RWPE2 (cell line): ENCODE results near the gene FBLN5.

Experiments
- ATAC-seq: fragments of 200-7000 bp; cut with Tn5 transposase; 3 replicates; pipeline ENCODE4 v1.9.1; 2021; ENCODE audit warnings: low read depth
- DNase-seq: peaks from one replicate; pipeline ENCODE4 v3.0.0-alpha.2; 2020; ENCODE audit warnings: low spot score
- H3K27ac ChIP-seq: fragments of 450-650 bp; 2 replicates; pipeline ENCODE4 v1.5.1; 2017; ENCODE audit warnings: mild to moderate bottlenecking; ENCODE audit not compliant: poor library complexity, severe bottlenecking
- H3K27me3 ChIP-seq: fragments of 250-450 bp; sonication (Bioruptor Pico); 2 replicates; pipeline ENCODE4 v1.5.1; 2021; ENCODE audit warnings: mild to moderate bottlenecking, moderate library complexity; ENCODE audit not compliant: insufficient read depth, poor library complexity, severe bottlenecking
- H3K36me3 ChIP-seq: fragments of 250-450 bp; sonication (Bioruptor Pico); 2 replicates; pipeline ENCODE4 v1.5.1; 2020; ENCODE audit warnings: low read depth, mild to moderate bottlenecking, moderate library complexity
- H3K4me1 ChIP-seq: fragments of 250-450 bp; sonication (Bioruptor Pico); 2 replicates; pipeline ENCODE4 v1.5.1; 2021; ENCODE audit warnings: mild to moderate bottlenecking, moderate library complexity; ENCODE audit not compliant: insufficient read depth, poor library complexity, severe bottlenecking
- H3K4me3 ChIP-seq: fragments of 250-450 bp; sonication (Bioruptor Pico); 2 replicates; pipeline ENCODE4 v1.5.1; 2021; ENCODE audit warnings: mild to moderate bottlenecking, moderate library complexity; ENCODE audit not compliant: severe bottlenecking
- H3K9me3 ChIP-seq: fragments of 250-450 bp; sonication (Bioruptor Pico); 2 replicates; pipeline ENCODE4 v1.5.1; 2021; ENCODE audit warnings: mild to moderate bottlenecking, moderate library complexity; ENCODE audit not compliant: severe bottlenecking
- TF ChIP-seq, protein P1 (sequence below): fragments of 450-650 bp; IDR thresholded peaks from one replicate; pipeline ENCODE4 v1.5.1; 2017; ENCODE audit warnings: mild to moderate bottlenecking, moderate library complexity; ENCODE audit not compliant: poor library complexity, severe bottlenecking

FBLN5 gene

DNA sequence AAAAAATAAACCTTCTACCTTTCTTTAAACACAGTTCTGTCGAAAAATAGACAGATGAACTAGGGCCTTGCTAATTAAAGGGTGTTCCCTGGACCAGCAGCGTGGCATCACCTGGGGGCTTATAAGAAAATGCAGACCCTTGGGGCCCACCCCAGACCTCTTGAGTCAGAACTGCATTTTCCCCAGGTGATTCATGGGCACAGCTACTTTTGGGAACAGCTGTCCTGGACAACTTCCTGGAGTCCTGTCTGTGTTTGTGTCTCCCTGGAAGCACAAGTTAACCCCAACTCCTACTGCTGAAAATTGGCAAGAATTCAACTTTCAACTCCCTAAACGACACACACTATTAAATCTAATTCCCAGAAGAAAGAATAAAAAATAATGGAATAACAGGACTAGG, 17.8 kb downstream of the FBLN5 start:
- peak; percentile 23; the same call in 1 of the 3 replicates for ATAC-seq
- Histone ChIP-seq H3K27me3 (no peaks in the 10 kb centered on the region), H3K27ac (peak overlapping the region; percentile 47), H3K36me3 (no peaks in the 10 kb centered on the region), H3K4me3 (no peak overlapping the region), H3K4me1 (peaks cover 19% of the 10 kb centered on the region), H3K9me3 (no peaks in the 10 kb centered on the region)
- no peak for DNase-seq
- TF ChIP-seq, protein P1, sequence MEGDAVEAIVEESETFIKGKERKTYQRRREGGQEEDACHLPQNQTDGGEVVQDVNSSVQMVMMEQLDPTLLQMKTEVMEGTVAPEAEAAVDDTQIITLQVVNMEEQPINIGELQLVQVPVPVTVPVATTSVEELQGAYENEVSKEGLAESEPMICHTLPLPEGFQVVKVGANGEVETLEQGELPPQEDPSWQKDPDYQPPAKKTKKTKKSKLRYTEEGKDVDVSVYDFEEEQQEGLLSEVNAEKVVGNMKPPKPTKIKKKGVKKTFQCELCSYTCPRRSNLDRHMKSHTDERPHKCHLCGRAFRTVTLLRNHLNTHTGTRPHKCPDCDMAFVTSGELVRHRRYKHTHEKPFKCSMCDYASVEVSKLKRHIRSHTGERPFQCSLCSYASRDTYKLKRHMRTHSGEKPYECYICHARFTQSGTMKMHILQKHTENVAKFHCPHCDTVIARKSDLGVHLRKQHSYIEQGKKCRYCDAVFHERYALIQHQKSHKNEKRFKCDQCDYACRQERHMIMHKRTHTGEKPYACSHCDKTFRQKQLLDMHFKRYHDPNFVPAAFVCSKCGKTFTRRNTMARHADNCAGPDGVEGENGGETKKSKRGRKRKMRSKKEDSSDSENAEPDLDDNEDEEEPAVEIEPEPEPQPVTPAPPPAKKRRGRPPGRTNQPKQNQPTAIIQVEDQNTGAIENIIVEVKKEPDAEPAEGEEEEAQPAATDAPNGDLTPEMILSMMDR: no peak

DNA sequence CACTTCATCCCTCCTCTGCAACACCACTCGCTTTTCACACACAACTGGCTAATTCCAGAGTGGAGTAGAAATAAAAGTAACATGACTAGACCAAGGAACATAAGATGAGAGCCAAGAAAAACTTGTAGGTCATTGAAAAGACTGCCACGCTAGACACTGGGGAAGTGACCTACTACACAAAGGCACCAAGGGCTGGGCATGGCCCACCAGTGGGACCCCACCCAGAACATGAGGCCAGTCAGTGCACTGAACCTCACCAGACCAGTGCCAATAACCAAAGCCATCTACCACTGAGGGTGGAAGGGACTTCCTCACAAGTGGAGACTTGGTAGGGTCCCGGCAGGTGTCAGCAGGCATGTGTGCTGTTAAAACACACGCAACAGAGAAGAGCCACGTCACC, 19.7 kb downstream of the FBLN5 start:
- H3K4me1 ChIP-seq: peaks cover 21% of the 10 kb centered on the region
- DNase-seq (no peak), ATAC-seq (no peak)

DNA sequence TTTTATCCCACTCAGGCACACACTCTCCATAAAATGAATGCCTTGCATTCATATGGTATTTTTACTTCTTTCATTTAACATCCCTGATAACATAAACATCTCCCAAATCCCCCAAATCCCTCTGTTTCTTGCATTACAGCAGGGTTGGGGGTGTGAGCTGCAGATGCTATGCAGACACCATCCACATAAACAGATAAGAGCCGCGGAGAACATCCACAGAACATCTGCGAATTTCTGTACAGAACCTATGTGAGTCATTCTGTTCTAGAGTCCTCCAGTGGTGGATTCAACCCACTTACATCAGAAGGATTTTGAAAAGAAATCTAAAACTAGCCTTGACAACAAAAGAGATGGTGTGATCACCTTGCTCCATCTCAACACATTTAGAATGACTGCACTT, 20.3 kb downstream of the FBLN5 start:
- H3K4me1 ChIP-seq: peaks cover 21% of the 10 kb centered on the region
- ATAC-seq: no peak
- H3K4me3 ChIP-seq: no peak overlapping the region
- no peak overlapping the region for H3K27ac ChIP-seq
- TF ChIP-seq, protein P1: no peak
- no peaks in the 10 kb centered on the region for H3K36me3 ChIP-seq
- no peak for DNase-seq
- no peaks in the 10 kb centered on the region for H3K9me3 ChIP-seq
- no peaks in the 10 kb centered on the region for H3K27me3 ChIP-seq

More for the DNA sequence above, 19.7 kb downstream of the FBLN5 start:
- no peak overlapping the region for H3K4me3 ChIP-seq
- TF ChIP-seq, protein P1: no peak
- H3K36me3 ChIP-seq: no peaks in the 10 kb centered on the region
- no peaks in the 10 kb centered on the region for H3K27me3 ChIP-seq
- H3K9me3 ChIP-seq: no peaks in the 10 kb centered on the region
- H3K27ac ChIP-seq: no peak overlapping the region

DNA sequence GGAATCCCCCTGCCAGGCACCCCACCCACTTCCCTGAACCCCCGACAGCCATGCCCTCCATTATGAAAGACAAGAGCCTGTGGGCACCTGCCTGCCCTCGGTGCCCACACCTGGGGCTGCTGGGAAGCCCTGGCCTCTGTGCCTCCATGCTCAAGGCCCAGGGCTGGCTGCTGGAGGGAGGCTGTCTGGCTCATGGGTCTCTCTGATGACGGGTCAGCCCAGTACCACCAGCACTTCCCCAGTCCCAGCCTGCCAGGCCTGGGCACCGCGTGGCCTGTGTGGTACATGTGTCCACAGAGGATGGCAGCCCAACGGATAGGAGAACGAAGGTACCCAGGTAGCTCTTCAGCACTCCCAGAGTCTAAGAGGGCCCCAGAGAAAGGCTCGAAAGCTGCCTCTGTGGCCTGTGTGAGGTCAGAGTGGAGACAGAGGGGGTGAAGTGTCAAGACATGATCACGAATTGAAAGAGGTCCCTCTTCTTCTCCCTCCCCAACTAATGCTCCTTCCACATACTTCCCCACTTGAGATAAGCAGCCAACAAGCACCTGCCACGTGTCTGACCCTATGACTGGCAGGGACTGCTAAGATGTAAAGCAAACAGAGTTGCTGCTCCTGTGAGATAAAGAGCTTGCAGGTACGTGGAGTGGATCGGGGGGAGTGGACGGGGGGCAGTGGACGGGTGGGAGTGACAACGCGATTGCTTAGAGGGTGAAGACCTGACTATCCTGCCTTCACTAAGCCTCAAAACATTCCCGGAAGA, 21.2 kb downstream of the FBLN5 start:
- Histone ChIP-seq H3K36me3 (no peaks in the 10 kb centered on the region), H3K27me3 (no peaks in the 10 kb centered on the region), H3K4me3 (no peak overlapping the region), H3K27ac (no peak overlapping the region), H3K4me1 (peaks cover 21% of the 10 kb centered on the region), H3K9me3 (no peaks in the 10 kb centered on the region)
- DNase-seq (no peak), ATAC-seq (no peak)
- TF ChIP-seq, protein P1: no peak

DNA sequence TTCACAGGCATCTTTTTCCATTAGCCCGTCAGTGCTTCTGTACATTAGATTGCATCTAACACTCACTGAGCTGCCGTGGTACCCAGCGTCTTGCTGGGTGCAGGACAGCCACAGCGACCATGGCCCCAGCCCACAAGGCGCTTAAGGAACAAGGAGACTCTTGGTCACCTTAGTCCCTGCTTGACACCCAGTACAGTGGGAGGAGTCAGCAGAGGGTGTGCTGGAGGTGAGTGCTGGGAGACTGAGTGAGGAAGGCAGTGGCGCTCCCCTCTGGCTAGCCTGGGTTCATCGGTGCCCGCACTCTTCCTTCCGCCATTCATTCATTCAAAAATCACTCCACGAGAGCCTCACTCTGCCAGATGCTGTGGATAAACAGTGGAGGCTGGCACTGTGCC, 21.8 kb downstream of the FBLN5 start:
- ATAC-seq (no peak), DNase-seq (no peak)
- Histone ChIP-seq H3K27ac (peak overlapping the region; percentile 45), H3K4me3 (no peak overlapping the region), H3K27me3 (no peaks in the 10 kb centered on the region), H3K36me3 (no peaks in the 10 kb centered on the region), H3K4me1 (peaks cover 21% of the 10 kb centered on the region), H3K9me3 (no peaks in the 10 kb centered on the region)
- TF ChIP-seq, protein P1: no peak
